ENCODE data around the gene SLC39A1. TPM values are rescaled to one million over a fixed set of nuclear protein-coding genes. Genes with fewer than 3 reads are reported as not detected.

Gene SLC39A1
- total and polyA plus RNA-seq, 2 of the 8 experiments (the other 6 are each of a cell fraction or from before 2014, with no cell fraction given): 238 to 337 TPM

GRCh38 chr1:153958961-153959260 is 4.4 kb downstream of the SLC39A1 start (continued):
- TF ChIP-seq, protein P1, sequence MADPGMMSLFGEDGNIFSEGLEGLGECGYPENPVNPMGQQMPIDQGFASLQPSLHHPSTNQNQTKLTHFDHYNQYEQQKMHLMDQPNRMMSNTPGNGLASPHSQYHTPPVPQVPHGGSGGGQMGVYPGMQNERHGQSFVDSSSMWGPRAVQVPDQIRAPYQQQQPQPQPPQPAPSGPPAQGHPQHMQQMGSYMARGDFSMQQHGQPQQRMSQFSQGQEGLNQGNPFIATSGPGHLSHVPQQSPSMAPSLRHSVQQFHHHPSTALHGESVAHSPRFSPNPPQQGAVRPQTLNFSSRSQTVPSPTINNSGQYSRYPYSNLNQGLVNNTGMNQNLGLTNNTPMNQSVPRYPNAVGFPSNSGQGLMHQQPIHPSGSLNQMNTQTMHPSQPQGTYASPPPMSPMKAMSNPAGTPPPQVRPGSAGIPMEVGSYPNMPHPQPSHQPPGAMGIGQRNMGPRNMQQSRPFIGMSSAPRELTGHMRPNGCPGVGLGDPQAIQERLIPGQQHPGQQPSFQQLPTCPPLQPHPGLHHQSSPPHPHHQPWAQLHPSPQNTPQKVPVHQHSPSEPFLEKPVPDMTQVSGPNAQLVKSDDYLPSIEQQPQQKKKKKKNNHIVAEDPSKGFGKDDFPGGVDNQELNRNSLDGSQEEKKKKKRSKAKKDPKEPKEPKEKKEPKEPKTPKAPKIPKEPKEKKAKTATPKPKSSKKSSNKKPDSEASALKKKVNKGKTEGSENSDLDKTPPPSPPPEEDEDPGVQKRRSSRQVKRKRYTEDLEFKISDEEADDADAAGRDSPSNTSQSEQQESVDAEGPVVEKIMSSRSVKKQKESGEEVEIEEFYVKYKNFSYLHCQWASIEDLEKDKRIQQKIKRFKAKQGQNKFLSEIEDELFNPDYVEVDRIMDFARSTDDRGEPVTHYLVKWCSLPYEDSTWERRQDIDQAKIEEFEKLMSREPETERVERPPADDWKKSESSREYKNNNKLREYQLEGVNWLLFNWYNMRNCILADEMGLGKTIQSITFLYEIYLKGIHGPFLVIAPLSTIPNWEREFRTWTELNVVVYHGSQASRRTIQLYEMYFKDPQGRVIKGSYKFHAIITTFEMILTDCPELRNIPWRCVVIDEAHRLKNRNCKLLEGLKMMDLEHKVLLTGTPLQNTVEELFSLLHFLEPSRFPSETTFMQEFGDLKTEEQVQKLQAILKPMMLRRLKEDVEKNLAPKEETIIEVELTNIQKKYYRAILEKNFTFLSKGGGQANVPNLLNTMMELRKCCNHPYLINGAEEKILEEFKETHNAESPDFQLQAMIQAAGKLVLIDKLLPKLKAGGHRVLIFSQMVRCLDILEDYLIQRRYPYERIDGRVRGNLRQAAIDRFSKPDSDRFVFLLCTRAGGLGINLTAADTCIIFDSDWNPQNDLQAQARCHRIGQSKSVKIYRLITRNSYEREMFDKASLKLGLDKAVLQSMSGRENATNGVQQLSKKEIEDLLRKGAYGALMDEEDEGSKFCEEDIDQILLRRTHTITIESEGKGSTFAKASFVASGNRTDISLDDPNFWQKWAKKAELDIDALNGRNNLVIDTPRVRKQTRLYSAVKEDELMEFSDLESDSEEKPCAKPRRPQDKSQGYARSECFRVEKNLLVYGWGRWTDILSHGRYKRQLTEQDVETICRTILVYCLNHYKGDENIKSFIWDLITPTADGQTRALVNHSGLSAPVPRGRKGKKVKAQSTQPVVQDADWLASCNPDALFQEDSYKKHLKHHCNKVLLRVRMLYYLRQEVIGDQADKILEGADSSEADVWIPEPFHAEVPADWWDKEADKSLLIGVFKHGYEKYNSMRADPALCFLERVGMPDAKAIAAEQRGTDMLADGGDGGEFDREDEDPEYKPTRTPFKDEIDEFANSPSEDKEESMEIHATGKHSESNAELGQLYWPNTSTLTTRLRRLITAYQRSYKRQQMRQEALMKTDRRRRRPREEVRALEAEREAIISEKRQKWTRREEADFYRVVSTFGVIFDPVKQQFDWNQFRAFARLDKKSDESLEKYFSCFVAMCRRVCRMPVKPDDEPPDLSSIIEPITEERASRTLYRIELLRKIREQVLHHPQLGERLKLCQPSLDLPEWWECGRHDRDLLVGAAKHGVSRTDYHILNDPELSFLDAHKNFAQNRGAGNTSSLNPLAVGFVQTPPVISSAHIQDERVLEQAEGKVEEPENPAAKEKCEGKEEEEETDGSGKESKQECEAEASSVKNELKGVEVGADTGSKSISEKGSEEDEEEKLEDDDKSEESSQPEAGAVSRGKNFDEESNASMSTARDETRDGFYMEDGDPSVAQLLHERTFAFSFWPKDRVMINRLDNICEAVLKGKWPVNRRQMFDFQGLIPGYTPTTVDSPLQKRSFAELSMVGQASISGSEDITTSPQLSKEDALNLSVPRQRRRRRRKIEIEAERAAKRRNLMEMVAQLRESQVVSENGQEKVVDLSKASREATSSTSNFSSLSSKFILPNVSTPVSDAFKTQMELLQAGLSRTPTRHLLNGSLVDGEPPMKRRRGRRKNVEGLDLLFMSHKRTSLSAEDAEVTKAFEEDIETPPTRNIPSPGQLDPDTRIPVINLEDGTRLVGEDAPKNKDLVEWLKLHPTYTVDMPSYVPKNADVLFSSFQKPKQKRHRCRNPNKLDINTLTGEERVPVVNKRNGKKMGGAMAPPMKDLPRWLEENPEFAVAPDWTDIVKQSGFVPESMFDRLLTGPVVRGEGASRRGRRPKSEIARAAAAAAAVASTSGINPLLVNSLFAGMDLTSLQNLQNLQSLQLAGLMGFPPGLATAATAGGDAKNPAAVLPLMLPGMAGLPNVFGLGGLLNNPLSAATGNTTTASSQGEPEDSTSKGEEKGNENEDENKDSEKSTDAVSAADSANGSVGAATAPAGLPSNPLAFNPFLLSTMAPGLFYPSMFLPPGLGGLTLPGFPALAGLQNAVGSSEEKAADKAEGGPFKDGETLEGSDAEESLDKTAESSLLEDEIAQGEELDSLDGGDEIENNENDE (IDR thresholded peaks at IDR 0.05; ENCODE audit: insufficient replicate concordance, low read length): no peak
- TF ChIP-seq TCF12 (IDR thresholded peaks at IDR 0.05; ENCODE audit: low read depth, low read length) (no peak), HDAC6 (IDR thresholded peaks at IDR 0.05; ENCODE audit: low read depth, low read length) (no peak), TAF1 (IDR thresholded peaks at IDR 0.05; ENCODE audit: low read depth, low read length) (no peak), SIN3A (conservative IDR thresholded peaks at IDR 0.05 in 1 of 2, IDR thresholded peaks at IDR 0.05 in 1 of 2; ENCODE audit: low read depth in 1 of 2, low read length in 2 of 2) (no peak), TAF7 (optimal IDR thresholded peaks at IDR 0.05; ENCODE audit: borderline replicate concordance, low read depth, low read length) (no peak), POLR2A (IDR thresholded peaks at IDR 0.05; ENCODE audit: control extremely low read depth in 1 of 2, low read depth in 2 of 2, low read length in 2 of 2) (no peak), NANOG (IDR thresholded peaks at IDR 0.05; ENCODE audit: insufficient read depth, low read depth, low read length, poor library complexity, severe bottlenecking) (no peak), SIX5 (IDR thresholded peaks at IDR 0.05; ENCODE audit: low read depth, low read length) (no peak), PHF8 (conservative IDR thresholded peaks at IDR 0.05; ENCODE audit: low read depth, low read length) (no peak), CREB1 (IDR thresholded peaks at IDR 0.05) (no peak), SIRT6 (IDR thresholded peaks at IDR 0.05; ENCODE audit: low read length) (no peak), EP300 (IDR thresholded peaks at IDR 0.05; ENCODE audit: borderline replicate concordance in 1 of 2, low read depth in 2 of 2, low read length in 2 of 2) (no peak)
